Activated naive CD4-positive, alpha-beta T cell treated with anti-CD3 and anti-CD28 coated beads, Interleukin-2, amount 50 U/mL, for 24 hours (primary cell): Measurements from ENCODE around the gene TMEM247.
"Not testable (repeated sequence)": the region's sequence is repeated elsewhere in the genome, so short reads cannot be mapped to it uniquely, and the experiment has no call there.

Experiments used
- H3K27ac Mint-ChIP-seq: one replicate; pipeline ENCODE4 v1.8.0; 2021; ENCODE audit warnings: mild to moderate bottlenecking, mixed read lengths
- H3K27me3 Mint-ChIP-seq: one replicate; pipeline ENCODE4 v1.8.0; 2021; ENCODE audit warnings: mixed read lengths
- H3K36me3 Mint-ChIP-seq: one replicate; pipeline ENCODE4 v1.8.0; 2021; ENCODE audit warnings: mixed read lengths
- H3K4me1 Mint-ChIP-seq: one replicate; pipeline ENCODE4 v1.8.0; 2021; ENCODE audit warnings: mixed read lengths
- H3K4me3 Mint-ChIP-seq: one replicate; pipeline ENCODE4 v1.8.0; 2021; ENCODE audit warnings: mild to moderate bottlenecking, mixed read lengths
- H3K9me3 Mint-ChIP-seq: one replicate; pipeline ENCODE4 v1.8.0; 2021; ENCODE audit warnings: mixed read lengths

Gene TMEM247

DNA sequence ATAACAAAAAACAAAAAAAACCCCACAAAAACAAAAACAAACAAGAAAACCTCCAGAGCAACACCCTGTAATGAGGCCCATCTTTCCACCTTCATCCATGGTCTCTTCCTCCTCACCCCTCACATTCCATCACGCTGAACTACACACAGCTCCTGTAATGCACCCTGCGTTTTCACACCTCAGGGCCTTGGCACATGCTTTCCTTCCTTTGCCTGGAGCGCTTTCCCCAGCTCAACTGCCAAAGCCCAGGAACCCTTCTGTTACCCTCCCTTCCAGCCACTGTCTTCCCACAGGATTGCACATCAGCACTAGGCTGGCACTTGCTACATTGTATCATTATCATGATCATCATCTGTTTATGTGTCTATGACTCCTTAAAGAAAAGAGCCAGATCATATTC is 29.4 kb downstream of the TMEM247 start:
- H3K27me3 Mint-ChIP-seq, result no peaks in the 10 kb centered on the region
- no peak overlapping the region for H3K27ac Mint-ChIP-seq
- H3K9me3 Mint-ChIP-seq, result no peaks in the 10 kb centered on the region

GRCh38 chr2:46509804-46510203 is 30.4 kb downstream of the TMEM247 start:
- peaks cover 13% of the 10 kb centered on the region for H3K4me1 Mint-ChIP-seq
- no peak overlapping the region for H3K27ac Mint-ChIP-seq
- peaks cover 7% of the 10 kb centered on the region for H3K9me3 Mint-ChIP-seq
- H3K27me3 Mint-ChIP-seq, result no peaks in the 10 kb centered on the region
- H3K4me3 Mint-ChIP-seq, result no peak overlapping the region
- H3K36me3 Mint-ChIP-seq, result peaks cover 8% of the 10 kb centered on the region

More for the DNA sequence above, 29.4 kb downstream of the TMEM247 start:
- Mint-ChIP-seq H3K36me3 (peaks cover 3% of the 10 kb centered on the region), H3K4me3 (no peak overlapping the region), H3K4me1 (peaks cover 13% of the 10 kb centered on the region)

- Mint-ChIP-seq H3K27ac (no peak overlapping the region), H3K36me3 (peaks cover 15% of the 10 kb centered on the region), H3K4me3 (no peak overlapping the region), H3K27me3 (no peaks in the 10 kb centered on the region), H3K4me1 (peaks cover 13% of the 10 kb centered on the region), H3K9me3 (peaks cover 16% of the 10 kb centered on the region)
Observed at GRCh38 chr2:46510598-46511177, 31.3 kb downstream of the TMEM247 start.

GRCh38 chr2:46512185-46512584 is 32.8 kb downstream of the TMEM247 start:
- peaks cover 20% of the 10 kb centered on the region for H3K9me3 Mint-ChIP-seq
- H3K27ac Mint-ChIP-seq, result no peak overlapping the region
- peaks cover 13% of the 10 kb centered on the region for H3K4me1 Mint-ChIP-seq
- no peak overlapping the region for H3K4me3 Mint-ChIP-seq
- H3K36me3 Mint-ChIP-seq, result peaks cover 22% of the 10 kb centered on the region
- no peaks in the 10 kb centered on the region for H3K27me3 Mint-ChIP-seq

- Mint-ChIP-seq H3K27ac (no peak overlapping the region), H3K9me3 (peaks cover 20% of the 10 kb centered on the region), H3K36me3 (peaks cover 20% of the 10 kb centered on the region), H3K4me3 (no peak overlapping the region), H3K27me3 (no peaks in the 10 kb centered on the region), H3K4me1 (peaks cover 13% of the 10 kb centered on the region)
Observed at GRCh38 chr2:46514738-46515137, 35.4 kb downstream of the TMEM247 start.

GRCh38 chr2:46517485-46517884 is 38.1 kb downstream of the TMEM247 start:
- H3K27me3 Mint-ChIP-seq, result no peaks in the 10 kb centered on the region
- H3K9me3 Mint-ChIP-seq, result peaks cover 20% of the 10 kb centered on the region
- no peak overlapping the region for H3K4me3 Mint-ChIP-seq
- no peak overlapping the region for H3K27ac Mint-ChIP-seq
- peaks cover 1% of the 10 kb centered on the region for H3K4me1 Mint-ChIP-seq
- H3K36me3 Mint-ChIP-seq, result peaks cover 20% of the 10 kb centered on the region

- peaks cover 20% of the 10 kb centered on the region for H3K36me3 Mint-ChIP-seq
- peaks cover 5% of the 10 kb centered on the region for H3K4me1 Mint-ChIP-seq
Observed at GRCh38 chr2:46518861-46519260, 39.5 kb downstream of the TMEM247 start.

DNA sequence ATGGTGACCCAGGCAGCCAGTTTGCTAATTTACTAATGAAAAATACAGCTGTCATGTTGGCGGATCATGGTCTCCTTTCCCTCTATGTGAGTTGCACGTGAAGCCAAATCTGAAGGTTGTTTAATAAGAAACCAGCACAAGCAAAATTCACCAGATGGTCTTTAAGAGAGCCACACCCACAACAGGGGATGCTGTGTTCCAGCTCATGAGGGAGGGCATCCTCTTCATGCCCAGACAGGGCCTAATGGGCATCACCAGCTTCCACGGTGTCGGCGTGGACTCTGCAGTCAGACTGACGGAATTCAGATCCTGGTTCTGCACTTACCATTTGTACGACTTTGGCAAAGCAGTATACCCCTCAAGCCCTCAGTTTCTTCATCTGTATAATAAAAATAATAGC is 39.9 kb downstream of the TMEM247 start:
- Mint-ChIP-seq H3K27ac (no peak overlapping the region), H3K4me1 (peaks cover 5% of the 10 kb centered on the region), H3K27me3 (no peaks in the 10 kb centered on the region), H3K36me3 (peaks cover 20% of the 10 kb centered on the region), H3K9me3 (peaks cover 18% of the 10 kb centered on the region), H3K4me3 (no peak overlapping the region)

More at GRCh38 chr2:46518861-46519260, 39.5 kb downstream of the TMEM247 start:
- Mint-ChIP-seq H3K27me3 (no peaks in the 10 kb centered on the region), H3K4me3 (no peak overlapping the region), H3K9me3 (peaks cover 20% of the 10 kb centered on the region), H3K27ac (no peak overlapping the region)

- Mint-ChIP-seq H3K9me3 (peaks cover 8% of the 10 kb centered on the region), H3K4me1 (peaks cover 5% of the 10 kb centered on the region), H3K27me3 (no peaks in the 10 kb centered on the region), H3K36me3 (peaks cover 14% of the 10 kb centered on the region), H3K4me3 (no peak overlapping the region), H3K27ac (no peak overlapping the region)
Observed at GRCh38 chr2:46520130-46520711, 40.9 kb downstream of the TMEM247 start.

- Mint-ChIP-seq H3K36me3 (peaks cover 4% of the 10 kb centered on the region), H3K4me1 (peaks cover 5% of the 10 kb centered on the region), H3K9me3 (no peaks in the 10 kb centered on the region), H3K27ac (no peak overlapping the region), H3K27me3 (no peaks in the 10 kb centered on the region), H3K4me3 (no peak overlapping the region)
Observed at GRCh38 chr2:46521215-46521683, 41.9 kb downstream of the TMEM247 start.

- not testable (repeated sequence) for H3K27me3 Mint-ChIP-seq, H3K27ac Mint-ChIP-seq, H3K9me3 Mint-ChIP-seq, H3K4me1 Mint-ChIP-seq, H3K4me3 Mint-ChIP-seq, H3K36me3 Mint-ChIP-seq
Observed at GRCh38 chr2:46522385-46522784, 43.0 kb downstream of the TMEM247 start.

GRCh38 chr2:46525522-46526155 is 46.3 kb downstream of the TMEM247 start:
- no peak overlapping the region for H3K4me3 Mint-ChIP-seq
- no peaks in the 10 kb centered on the region for H3K27me3 Mint-ChIP-seq
- no peak overlapping the region for H3K27ac Mint-ChIP-seq
- peaks cover 8% of the 10 kb centered on the region for H3K36me3 Mint-ChIP-seq
- H3K9me3 Mint-ChIP-seq, result no peaks in the 10 kb centered on the region
- peaks cover 5% of the 10 kb centered on the region for H3K4me1 Mint-ChIP-seq

DNA sequence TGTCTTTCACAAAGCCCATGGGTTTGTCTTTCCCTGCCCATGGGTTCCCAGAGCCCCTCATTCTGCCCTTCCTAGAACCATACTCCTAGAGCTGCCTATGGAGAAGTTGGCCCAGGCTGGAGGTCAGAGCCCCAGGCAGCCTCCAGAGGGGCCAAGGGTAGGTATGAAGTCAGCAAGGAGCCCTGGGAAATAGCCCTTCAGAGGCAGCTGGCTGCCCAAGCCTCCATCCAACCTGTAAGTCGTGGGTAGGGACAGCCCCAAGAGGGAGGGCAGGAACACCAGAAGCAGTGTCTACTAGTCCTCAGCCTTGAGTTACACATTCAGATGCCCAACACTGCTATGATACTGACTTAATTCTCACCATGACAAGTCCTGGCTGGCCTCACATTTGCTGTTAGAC is 49.5 kb downstream of the TMEM247 start:
- no peaks in the 10 kb centered on the region for H3K27me3 Mint-ChIP-seq
- peaks cover 9% of the 10 kb centered on the region for H3K36me3 Mint-ChIP-seq
- H3K4me1 Mint-ChIP-seq, result peaks cover 1% of the 10 kb centered on the region
- H3K27ac Mint-ChIP-seq, result no peak overlapping the region
- H3K4me3 Mint-ChIP-seq, result no peak overlapping the region
- H3K9me3 Mint-ChIP-seq, result no peaks in the 10 kb centered on the region

DNA sequence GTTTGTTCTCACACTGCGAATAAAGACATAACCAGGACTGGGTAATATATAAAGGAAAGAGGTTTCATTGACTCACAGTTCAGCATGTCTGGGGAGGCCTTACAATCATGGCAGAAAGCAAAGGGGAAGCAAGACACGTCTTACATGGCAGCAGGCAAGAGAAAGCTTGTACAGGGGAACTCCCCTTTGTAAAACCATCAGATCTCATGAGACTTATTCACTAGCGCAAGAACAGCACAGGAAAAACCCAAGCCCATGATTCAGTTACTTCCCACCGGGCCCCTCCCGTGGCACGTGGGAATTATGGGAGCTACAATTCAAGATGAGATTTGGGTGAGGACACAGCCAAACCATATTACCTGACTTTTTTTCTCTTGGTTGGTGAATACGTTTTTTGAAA is 51.3 kb downstream of the TMEM247 start:
- Mint-ChIP-seq H3K27ac (no peak overlapping the region), H3K9me3 (no peaks in the 10 kb centered on the region), H3K4me3 (no peak overlapping the region), H3K36me3 (peaks cover 14% of the 10 kb centered on the region), H3K4me1 (peaks cover 19% of the 10 kb centered on the region), H3K27me3 (no peaks in the 10 kb centered on the region)

DNA sequence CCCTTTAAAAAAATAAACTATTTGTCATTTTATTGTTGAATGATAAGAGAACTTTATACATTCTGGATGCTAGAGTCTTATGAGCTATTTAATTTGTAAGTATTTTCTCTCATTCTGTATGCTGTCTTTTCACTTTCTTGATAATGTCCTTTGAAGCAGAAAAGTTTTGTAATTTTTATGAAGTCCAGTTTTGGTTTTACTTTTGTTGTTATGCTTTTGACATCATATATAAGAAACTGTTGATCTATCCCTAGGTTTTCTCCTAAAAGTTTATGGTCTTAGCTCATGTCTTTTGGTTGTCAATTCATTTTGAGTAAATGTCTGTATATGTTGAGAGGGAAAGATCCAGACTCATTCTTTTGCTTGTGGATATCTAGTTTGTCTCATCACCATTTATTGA is 52.5 kb downstream of the TMEM247 start:
- no peaks in the 10 kb centered on the region for H3K27me3 Mint-ChIP-seq
- H3K4me3 Mint-ChIP-seq, result no peak overlapping the region
- H3K27ac Mint-ChIP-seq, result no peak overlapping the region
- H3K36me3 Mint-ChIP-seq, result peaks cover 10% of the 10 kb centered on the region
- peaks cover 27% of the 10 kb centered on the region for H3K4me1 Mint-ChIP-seq
- H3K9me3 Mint-ChIP-seq, result no peaks in the 10 kb centered on the region
